ENCODE results near the gene ANKRD6.

Gene ANKRD6

GRCh38 chr6:89657445-89658158 is 224.7 kb downstream of the ANKRD6 start:
- DNase-seq (ENCODE audit: low read depth in 3 of 3): no peak

GRCh38 chr6:89660981-89661380 is 228.0 kb downstream of the ANKRD6 start:
- no peak for DNase-seq (ENCODE audit: low read depth in 3 of 3)

- no peak for DNase-seq (ENCODE audit: low read depth in 3 of 3)
These were observed 228.6 kb downstream of the ANKRD6 start for GRCh38 chr6:89661559-89661958.

- DNase-seq (ENCODE audit: low read depth in 3 of 3): no peak
These were observed 229.8 kb downstream of the ANKRD6 start for GRCh38 chr6:89662659-89663223.

- no peak for DNase-seq (ENCODE audit: low read depth in 3 of 3)
These were observed 235.1 kb downstream of the ANKRD6 start for GRCh38 chr6:89667872-89668556.

GRCh38 chr6:89669002-89669401 is 236.1 kb downstream of the ANKRD6 start:
- DNase-seq (ENCODE audit: low read depth in 3 of 3): no peak

- DNase-seq (ENCODE audit: low read depth in 3 of 3): no peak
These were observed 238.1 kb downstream of the ANKRD6 start for GRCh38 chr6:89670935-89671565.

- no peak for DNase-seq (ENCODE audit: low read depth in 3 of 3)
These were observed 243.2 kb downstream of the ANKRD6 start for GRCh38 chr6:89675949-89676748.

- DNase-seq (ENCODE audit: low read depth in 3 of 3): no peak
These were observed 245.6 kb downstream of the ANKRD6 start for GRCh38 chr6:89678531-89678930.

GRCh38 chr6:89679215-89680120 is 246.5 kb downstream of the ANKRD6 start:
- DNase-seq (ENCODE audit: low read depth in 3 of 3): no peak

GRCh38 chr6:89680150-89680549 is 247.2 kb downstream of the ANKRD6 start:
- no peak for DNase-seq (ENCODE audit: low read depth in 3 of 3)

- DNase-seq (ENCODE audit: low read depth in 3 of 3): no peak
These were observed 247.6 kb downstream of the ANKRD6 start for GRCh38 chr6:89680551-89680950.

- no peak for DNase-seq (ENCODE audit: low read depth in 3 of 3)
These were observed 249.1 kb downstream of the ANKRD6 start for GRCh38 chr6:89681983-89682564.

- no peak for DNase-seq (ENCODE audit: low read depth in 3 of 3)
These were observed 250.0 kb downstream of the ANKRD6 start for GRCh38 chr6:89682991-89683390.

All from stimulated activated CD4-positive, alpha-beta T cell treated with anti-CD3 and anti-CD28 coated beads, TNF-alpha, amount 100 ng/mL, for 48 hours (primary cell).